ENCODE measurements around the gene NINJ1.

DNA sequence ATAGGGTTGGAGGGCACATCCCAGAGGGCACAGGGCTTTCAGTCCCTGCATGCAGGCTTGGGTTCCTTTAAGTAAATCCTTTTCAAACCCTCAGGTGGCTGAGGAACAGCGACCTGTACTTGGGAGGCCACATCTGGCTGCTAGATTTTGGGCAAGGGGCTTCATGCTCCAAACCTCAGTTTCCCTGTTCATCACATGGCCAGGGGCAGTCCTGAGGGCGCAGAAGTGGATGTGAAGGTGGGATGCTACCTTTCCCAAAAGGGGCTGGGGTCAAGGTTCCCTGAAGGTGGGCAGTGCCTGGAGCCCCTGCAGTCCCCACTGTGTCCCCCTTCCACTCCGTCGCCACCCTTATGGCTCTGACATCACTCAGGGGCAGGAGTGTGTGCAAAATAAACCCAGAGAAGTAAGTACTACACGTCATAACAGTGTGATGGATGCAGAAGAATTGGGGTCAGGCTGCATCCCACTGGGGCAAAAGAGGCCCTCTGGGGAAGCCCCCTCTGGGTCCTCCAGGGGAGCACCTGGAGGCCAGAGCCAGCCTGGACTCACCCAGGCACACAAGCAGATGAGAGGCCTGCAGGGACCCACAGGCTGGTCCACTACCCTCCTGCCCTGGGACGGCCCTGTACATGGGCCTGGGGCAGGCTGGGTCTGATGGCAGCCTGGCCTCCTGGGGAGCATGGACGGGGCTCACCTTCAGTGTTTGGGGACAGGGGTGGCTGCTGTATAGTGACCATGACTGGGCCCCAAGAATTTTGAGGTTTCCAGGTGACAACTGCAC, 40.0 kb downstream of the NINJ1 start:
- TF ChIP-seq, protein P1, sequence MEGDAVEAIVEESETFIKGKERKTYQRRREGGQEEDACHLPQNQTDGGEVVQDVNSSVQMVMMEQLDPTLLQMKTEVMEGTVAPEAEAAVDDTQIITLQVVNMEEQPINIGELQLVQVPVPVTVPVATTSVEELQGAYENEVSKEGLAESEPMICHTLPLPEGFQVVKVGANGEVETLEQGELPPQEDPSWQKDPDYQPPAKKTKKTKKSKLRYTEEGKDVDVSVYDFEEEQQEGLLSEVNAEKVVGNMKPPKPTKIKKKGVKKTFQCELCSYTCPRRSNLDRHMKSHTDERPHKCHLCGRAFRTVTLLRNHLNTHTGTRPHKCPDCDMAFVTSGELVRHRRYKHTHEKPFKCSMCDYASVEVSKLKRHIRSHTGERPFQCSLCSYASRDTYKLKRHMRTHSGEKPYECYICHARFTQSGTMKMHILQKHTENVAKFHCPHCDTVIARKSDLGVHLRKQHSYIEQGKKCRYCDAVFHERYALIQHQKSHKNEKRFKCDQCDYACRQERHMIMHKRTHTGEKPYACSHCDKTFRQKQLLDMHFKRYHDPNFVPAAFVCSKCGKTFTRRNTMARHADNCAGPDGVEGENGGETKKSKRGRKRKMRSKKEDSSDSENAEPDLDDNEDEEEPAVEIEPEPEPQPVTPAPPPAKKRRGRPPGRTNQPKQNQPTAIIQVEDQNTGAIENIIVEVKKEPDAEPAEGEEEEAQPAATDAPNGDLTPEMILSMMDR (IDR thresholded peaks at IDR 0.05), result no peak
- no peak for TF ChIP-seq POLR2A (IDR thresholded peaks at IDR 0.05)
